ENCODE results near the gene MTG2. TPM values are rescaled to one million over a fixed set of nuclear protein-coding genes. Genes with fewer than 3 reads are reported as not detected.

MTG2 gene
- total and polyA plus RNA-seq, 10 of the 15 experiments (the other 5 are each of a cell fraction or from before 2014, with no cell fraction given), result 6.2 to 52.4 (median 34.3) TPM

- Histone ChIP-seq H2AFZ (ENCODE audit: control insufficient read depth, low read depth, low read length) (no peak overlapping the region), H4K20me1 (ENCODE audit: control insufficient read depth, insufficient read depth) (peaks cover 7% of the 10 kb centered on the region), H3K4me3 (no peak overlapping the region), H3K9me3 (replicated peaks; ENCODE audit: control insufficient read depth, insufficient read depth, low read length) (no peaks in the 10 kb centered on the region), H3K9ac (ENCODE audit: control insufficient read depth, insufficient read depth, low read length) (no peak overlapping the region), H3K4me2 (ENCODE audit: control insufficient read depth, insufficient read depth) (peak overlapping the region; percentile 25), H3K36me3 (ENCODE audit: control insufficient read depth in 2 of 2, insufficient read depth in 2 of 2, low read length in 1 of 2) (no peaks in the 10 kb centered on the region; a peak in 1 of 4 replicates), H3K27me3 (replicated peaks in 1 of 2; ENCODE audit: control insufficient read depth in 2 of 2, insufficient read depth in 2 of 2, low read length in 1 of 2) (no peaks in the 10 kb centered on the region), H3K4me1 (ENCODE audit: control insufficient read depth, insufficient read depth, low read length) (peaks cover 10% of the 10 kb centered on the region), H3K79me2 (ENCODE audit: control insufficient read depth, insufficient read depth, low read length) (peaks cover 67% of the 10 kb centered on the region), H3K27ac (ENCODE audit: control insufficient read depth, insufficient read depth) (no peak overlapping the region)
- ChIA-PET POLR2A (interaction anchor here (1.7 kb wide), 1 partner anchor 79 kb away, joined by 7 read pairs; the partner anchor contains the start of gene TAF4), SMC1A (ENCODE audit: uncharacterized antibody, unreplicated experiment) (interaction anchor here (0.7 kb wide), 1 partner anchor 110 kb away, joined by 4 read pairs; no protein-coding TSS in a partner anchor), CTCF (no interaction called here), RAD21 (ENCODE audit: unreplicated experiment) (no interaction called here)
- BruUV-seq (replicated peaks), result no TSS peak
- in situ Hi-C loops (cut with MboI) (no loop called here), intact Hi-C loops (cut with micrococcal nuclease; ENCODE audit: unreplicated experiment) (no loop called here)
- FAIRE-seq (no peak), DNase-seq (ENCODE audit: low read depth, low spot score) (no peak), ATAC-seq (no peak)
- WGBS (ENCODE audit: insufficient coverage, insufficient replicate concordance, low lambda C conversion rate, missing lambda C conversion rate), result 98% methylated on average over 7 of the region's 7 CpGs
- TF ChIP-seq SUZ12 (IDR thresholded peaks at IDR 0.05; ENCODE audit: unreplicated experiment) (no peak), CREB1 (IDR thresholded peaks at IDR 0.05; ENCODE audit: low read depth) (no peak), ASH2L (IDR thresholded peaks at IDR 0.05; ENCODE audit: borderline replicate concordance, low read depth) (no peak), CUX1 (IDR thresholded peaks at IDR 0.05; ENCODE audit: insufficient replicate concordance, low read depth, low read length) (no peak), SREBF1 (IDR thresholded peaks at IDR 0.05; ENCODE audit: low read length) (no peak), NBN (IDR thresholded peaks at IDR 0.05) (no peak), ATF7 (IDR thresholded peaks at IDR 0.05; ENCODE audit: low read depth) (no peak), IKZF1 (conservative IDR thresholded peaks at IDR 0.05) (no peak), PKNOX1 (IDR thresholded peaks at IDR 0.05) (no peak), CHD1 (IDR thresholded peaks at IDR 0.05; ENCODE audit: low read depth, low read length) (no peak)
Observed at GRCh38 chr20:62145688-62146018, 37.2 kb upstream of the MTG2 start.

All from GM12878 (cell line).